NCI-H2081 treated with DMSO at 0.1 percent for 48 hours (cell line): ENCODE data around the gene GPR61.

Experiments
- DNase-seq: peaks from one replicate; lab custom pipeline; 2025; lab: John Stamatoyannopoulos, UW

Gene GPR61

GRCh38 chr1:109535971-109536491 lies 3.6 kb upstream of the GPR61 start:
- DNase-seq, result peak; percentile 24

GRCh38 chr1:109537450-109538178 lies 2.1 kb upstream of the GPR61 start:
- DNase-seq, result no peak

- DNase-seq, result no peak
Observed at GRCh38 chr1:109538827-109539555, 681 bp upstream of the GPR61 start.

- no peak for DNase-seq
Observed at GRCh38 chr1:109541102-109541501, 1.4 kb downstream of the GPR61 start.

- DNase-seq, result no peak
Observed at GRCh38 chr1:109542657-109543056, 3.0 kb downstream of the GPR61 start.

- no peak for DNase-seq
Observed at GRCh38 chr1:109543283-109543987, 3.8 kb downstream of the GPR61 start.

GRCh38 chr1:109543988-109544735 lies 4.5 kb downstream of the GPR61 start:
- no peak for DNase-seq

GRCh38 chr1:109546311-109547109 lies 6.8 kb downstream of the GPR61 start:
- DNase-seq, result peak; percentile 17

GRCh38 chr1:109547463-109548320 lies 8.0 kb downstream of the GPR61 start:
- DNase-seq, result no peak

- DNase-seq, result peak; percentile 39
Observed at GRCh38 chr1:109548321-109549267, 8.9 kb downstream of the GPR61 start, which contains the start of gene GNAI3. GNAI3 (plus strand) TSS chr1:109548615; CDS start chr1:109548721, 106 bp downstream.

GRCh38 chr1:109556563-109556962 lies 16.9 kb downstream of the GPR61 start:
- DNase-seq, result no peak

- no peak for DNase-seq
Observed at GRCh38 chr1:109557520-109557919, 17.8 kb downstream of the GPR61 start.

GRCh38 chr1:109559995-109560394 lies 20.3 kb downstream of the GPR61 start:
- DNase-seq, result no peak

GRCh38 chr1:109564194-109564878 lies 24.7 kb downstream of the GPR61 start:
- no peak for DNase-seq

GRCh38 chr1:109565241-109565640 lies 25.6 kb downstream of the GPR61 start:
- no peak for DNase-seq

- DNase-seq, result no peak
Observed at GRCh38 chr1:109566982-109567381, 27.3 kb downstream of the GPR61 start.

- DNase-seq, result no peak
Observed at GRCh38 chr1:109567877-109568672, 28.4 kb downstream of the GPR61 start.
